HUES64 (cell line): Measurements from ENCODE around the gene SEC14L1.

Experiments
- H3K27ac ChIP-seq: 2 replicates; pipeline ENCODE4 v1.7.0; 2013; ENCODE audit warnings: low read depth, low read length, inconsistent platforms
- H3K27me3 ChIP-seq: 2 replicates; pipeline ENCODE4 v1.6.1; 2013; ENCODE audit warnings: mild to moderate bottlenecking, low read length; ENCODE audit not compliant: insufficient read depth
- H3K36me3 ChIP-seq: 2 replicates; pipeline ENCODE4 v1.6.1; 2013; ENCODE audit warnings: mild to moderate bottlenecking, low read length; ENCODE audit not compliant: insufficient read depth
- H3K4me1 ChIP-seq: 2 replicates; pipeline ENCODE4 v1.6.1; 2013; ENCODE audit warnings: mild to moderate bottlenecking, low read length, moderate library complexity; ENCODE audit not compliant: insufficient read depth
- H3K4me3 ChIP-seq: 2 replicates; pipeline ENCODE4 v1.5.1; 2013; ENCODE audit warnings: mild to moderate bottlenecking, low read length, moderate library complexity
- H3K9ac ChIP-seq: 2 replicates; pipeline ENCODE4 v1.6.1; 2013; ENCODE audit warnings: mild to moderate bottlenecking, low read depth, low read length
- H3K9me3 ChIP-seq: 2 replicates; pipeline ENCODE4 v1.6.1; 2013; ENCODE audit warnings: low read depth, low read length; ENCODE audit not compliant: insufficient read depth
- WGBS: fragments of 150-250, 120-280 bp; methylation state at CpG from one replicate; pipeline ENCODE4 v1.1.7; 2013; ENCODE audit warnings: missing lambda C conversion rate; 5-methylcytosine and 5-hydroxymethylcytosine counted together

SEC14L1 gene

GRCh38 chr17:77186141-77186604, 45.4 kb downstream of the SEC14L1 start:
- Histone ChIP-seq H3K36me3 (peaks cover 2% of the 10 kb centered on the region), H3K9me3 (no peaks in the 10 kb centered on the region), H3K4me1 (peaks cover 14% of the 10 kb centered on the region), H3K9ac (no peak overlapping the region), H3K27ac (no peak overlapping the region), H3K27me3 (no peaks in the 10 kb centered on the region), H3K4me3 (no peak overlapping the region)
- 88% methylated on average over 13 of the region's 13 CpGs for WGBS

DNA sequence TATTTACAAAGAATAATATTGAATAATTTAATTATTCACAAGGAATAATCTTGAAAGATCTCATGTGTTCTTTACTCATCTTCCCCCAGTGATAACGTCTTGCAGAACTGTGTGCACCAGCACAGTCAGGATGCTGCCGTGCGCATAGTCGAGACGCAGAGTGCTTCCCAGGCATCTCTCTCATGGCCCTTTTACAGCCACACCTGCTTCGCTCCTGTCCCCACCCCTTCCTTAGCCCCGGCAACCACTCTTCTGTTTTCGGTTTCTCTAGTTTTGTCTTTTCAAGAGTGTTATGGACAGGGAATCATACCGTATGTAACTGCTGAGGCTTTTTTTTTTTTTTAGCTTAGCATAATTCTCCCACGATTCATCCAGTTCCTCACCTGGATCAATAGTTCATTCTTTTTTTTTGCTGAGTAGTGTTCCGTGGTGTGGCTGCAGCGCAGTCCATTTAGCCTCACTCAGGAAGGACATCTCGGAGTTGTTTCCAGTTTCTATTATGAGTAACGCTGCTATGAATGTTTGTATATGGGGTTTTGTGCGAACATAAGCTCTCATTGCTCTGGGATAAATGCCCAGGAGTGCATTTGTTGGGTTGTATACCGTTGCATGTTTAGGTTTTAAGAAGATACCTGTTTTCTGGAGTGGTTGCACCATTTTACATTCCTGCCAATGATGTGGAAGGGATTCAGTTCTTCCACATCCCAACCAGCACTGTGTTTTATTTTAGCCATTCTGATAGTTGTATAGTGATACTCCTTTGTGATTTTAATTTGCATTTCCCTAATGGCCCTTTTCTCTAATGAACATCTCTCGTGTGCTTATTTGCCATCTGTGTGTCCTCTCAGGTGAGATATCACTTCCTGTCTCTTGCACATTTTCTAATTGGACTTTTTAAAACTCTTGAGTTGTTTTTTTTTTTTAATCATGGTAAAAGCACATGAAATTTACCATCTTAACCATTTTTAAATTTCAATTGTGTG, 47.6 kb downstream of the SEC14L1 start:
- H3K36me3 ChIP-seq: peaks cover 19% of the 10 kb centered on the region
- peaks cover 7% of the 10 kb centered on the region for H3K4me1 ChIP-seq
- H3K9ac ChIP-seq: no peak overlapping the region
- no peak overlapping the region for H3K27ac ChIP-seq
- no peaks in the 10 kb centered on the region for H3K27me3 ChIP-seq
- H3K4me3 ChIP-seq: no peak overlapping the region
- no peaks in the 10 kb centered on the region for H3K9me3 ChIP-seq
- WGBS: 96% methylated on average over 17 of the region's 17 CpGs

GRCh38 chr17:77189148-77189547, 48.4 kb downstream of the SEC14L1 start:
- Histone ChIP-seq H3K9me3 (no peaks in the 10 kb centered on the region), H3K4me1 (peaks cover 7% of the 10 kb centered on the region), H3K27me3 (no peaks in the 10 kb centered on the region), H3K27ac (no peak overlapping the region), H3K4me3 (no peak overlapping the region), H3K9ac (no peak overlapping the region), H3K36me3 (peaks cover 27% of the 10 kb centered on the region)
- whole genome bisulfite sequencing: 93% methylated on average over 2 of the region's 2 CpGs

- peaks cover 40% of the 10 kb centered on the region for H3K36me3 ChIP-seq
Observed at GRCh38 chr17:77190576-77190975, 49.8 kb downstream of the SEC14L1 start.

DNA sequence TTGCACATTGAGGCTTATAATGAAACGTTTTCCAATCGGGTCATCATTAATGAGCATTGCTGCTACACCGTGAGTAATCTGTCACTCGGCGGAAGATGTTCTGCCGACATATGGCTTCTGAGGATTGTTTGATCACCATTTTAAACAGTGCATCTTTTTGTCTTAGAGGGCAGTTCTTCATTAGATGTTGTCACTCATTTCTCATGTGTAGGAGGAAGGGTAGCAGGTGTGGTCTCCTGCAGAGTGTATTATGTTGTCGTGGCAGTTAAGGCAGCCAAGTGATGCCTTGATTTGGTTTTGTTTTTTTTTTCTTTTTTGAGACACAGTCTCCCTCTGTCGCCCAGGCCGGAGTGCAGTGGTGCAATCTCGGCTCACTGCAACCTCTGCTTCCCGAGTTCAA, 50.5 kb downstream of the SEC14L1 start:
- Histone ChIP-seq H3K36me3 (peaks cover 46% of the 10 kb centered on the region), H3K9me3 (no peaks in the 10 kb centered on the region), H3K4me1 (peaks cover 4% of the 10 kb centered on the region; the same call in 1 of the 2 replicates), H3K4me3 (no peak overlapping the region), H3K27ac (no peak overlapping the region), H3K9ac (no peak overlapping the region), H3K27me3 (no peaks in the 10 kb centered on the region)
- WGBS: 95% methylated on average over 11 of the region's 11 CpGs

More at GRCh38 chr17:77190576-77190975, 49.8 kb downstream of the SEC14L1 start:
- WGBS: 96% methylated on average over 11 of the region's 11 CpGs
- Histone ChIP-seq H3K4me3 (no peak overlapping the region), H3K27ac (no peak overlapping the region), H3K9ac (no peak overlapping the region), H3K27me3 (no peaks in the 10 kb centered on the region), H3K9me3 (no peaks in the 10 kb centered on the region), H3K4me1 (peaks cover 7% of the 10 kb centered on the region)

DNA sequence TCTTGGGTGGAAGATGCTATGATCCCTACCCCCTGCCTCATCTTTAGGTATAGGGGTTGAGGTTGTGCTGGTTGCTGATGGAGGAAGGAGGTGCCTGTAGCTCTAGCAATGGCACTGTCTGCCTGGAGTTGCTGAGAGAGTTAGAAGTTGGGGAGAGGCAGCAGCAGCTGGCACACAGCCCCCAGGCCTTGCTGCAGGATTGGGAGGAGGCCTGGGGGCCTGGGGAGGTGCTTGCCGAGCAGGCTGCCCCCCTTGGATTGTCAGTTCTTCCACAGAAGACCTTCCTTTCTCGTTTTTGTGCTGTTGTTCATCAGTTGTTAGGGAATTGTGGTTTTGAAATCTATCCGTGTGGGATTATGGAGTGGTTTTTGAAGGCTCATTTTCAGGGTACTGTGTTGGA, 52.9 kb downstream of the SEC14L1 start:
- whole genome bisulfite sequencing: 95% methylated on average over 3 of the region's 3 CpGs
- no peaks in the 10 kb centered on the region for H3K9me3 ChIP-seq
- no peaks in the 10 kb centered on the region for H3K27me3 ChIP-seq
- no peak overlapping the region for H3K27ac ChIP-seq
- peaks cover 66% of the 10 kb centered on the region for H3K36me3 ChIP-seq
- H3K4me1 ChIP-seq: no peaks in the 10 kb centered on the region
- no peak overlapping the region for H3K9ac ChIP-seq
- no peak overlapping the region for H3K4me3 ChIP-seq

- no peaks in the 10 kb centered on the region for H3K9me3 ChIP-seq
- no peak overlapping the region for H3K27ac ChIP-seq
- H3K4me3 ChIP-seq: no peak overlapping the region
- H3K36me3 ChIP-seq: peaks cover 66% of the 10 kb centered on the region
- no peak overlapping the region for H3K9ac ChIP-seq
- 97% methylated on average over 7 of the region's 7 CpGs for whole genome bisulfite sequencing
- H3K27me3 ChIP-seq: no peaks in the 10 kb centered on the region
- no peaks in the 10 kb centered on the region for H3K4me1 ChIP-seq
Observed at GRCh38 chr17:77194179-77194578, 53.4 kb downstream of the SEC14L1 start.

GRCh38 chr17:77196251-77196650, 55.5 kb downstream of the SEC14L1 start:
- Histone ChIP-seq H3K9ac (no peak overlapping the region), H3K4me1 (no peaks in the 10 kb centered on the region), H3K36me3 (peaks cover 82% of the 10 kb centered on the region), H3K9me3 (no peaks in the 10 kb centered on the region), H3K27ac (no peak overlapping the region), H3K27me3 (no peaks in the 10 kb centered on the region), H3K4me3 (no peak overlapping the region)
- 96% methylated on average over 5 of the region's 5 CpGs for WGBS

- no peaks in the 10 kb centered on the region for H3K27me3 ChIP-seq
- no peaks in the 10 kb centered on the region for H3K4me1 ChIP-seq
- no peak overlapping the region for H3K9ac ChIP-seq
- no peak overlapping the region for H3K27ac ChIP-seq
- WGBS: 96% methylated on average over 9 of the region's 9 CpGs
- peaks cover 81% of the 10 kb centered on the region for H3K36me3 ChIP-seq
- no peak overlapping the region for H3K4me3 ChIP-seq
- H3K9me3 ChIP-seq: no peaks in the 10 kb centered on the region
Observed at GRCh38 chr17:77197115-77197514, 56.3 kb downstream of the SEC14L1 start.

- Histone ChIP-seq H3K4me1 (no peaks in the 10 kb centered on the region), H3K27me3 (no peaks in the 10 kb centered on the region), H3K27ac (no peak overlapping the region), H3K9me3 (no peaks in the 10 kb centered on the region), H3K4me3 (no peak overlapping the region), H3K9ac (no peak overlapping the region), H3K36me3 (peaks cover 74% of the 10 kb centered on the region)
- 97% methylated on average over 10 of the region's 10 CpGs for WGBS
Observed at GRCh38 chr17:77200711-77201110, 59.9 kb downstream of the SEC14L1 start.

- no peaks in the 10 kb centered on the region; the same call in 1 of the 2 replicates for H3K4me1 ChIP-seq
- H3K4me3 ChIP-seq: no peak overlapping the region
- H3K27ac ChIP-seq: no peak overlapping the region
- 94% methylated on average over 12 of the region's 12 CpGs for WGBS
- no peaks in the 10 kb centered on the region for H3K27me3 ChIP-seq
- no peak overlapping the region for H3K9ac ChIP-seq
- H3K36me3 ChIP-seq: peaks cover 72% of the 10 kb centered on the region
- H3K9me3 ChIP-seq: no peaks in the 10 kb centered on the region
Observed at GRCh38 chr17:77203436-77203835, 62.7 kb downstream of the SEC14L1 start.
